IgD-negative memory B cell (primary cell): ENCODE measurements around the gene ABHD17C. TPM values are rescaled to one million over a fixed set of nuclear protein-coding genes. Genes with fewer than 3 reads are reported as not detected.

Experiments
- H3K27ac Mint-ChIP-seq, 3 donors: one replicate each; pipeline ENCODE4 v1.8.0; 2020 to 2022; ENCODE audit warnings: mild to moderate bottlenecking in 3 of 3, mixed read lengths in 3 of 3, moderate library complexity in 1 of 3
- H3K27me3 Mint-ChIP-seq: one replicate; pipeline ENCODE4 v1.8.0; 2021; ENCODE audit warnings: mixed read lengths
- H3K36me3 Mint-ChIP-seq: one replicate; pipeline ENCODE4 v1.8.0; 2020; ENCODE audit warnings: mild to moderate bottlenecking, mixed read lengths
- H3K4me1 Mint-ChIP-seq, 3 donors: one replicate each; pipeline ENCODE4 v1.8.0; 2020 to 2022; ENCODE audit warnings: mixed read lengths in 3 of 3, mild to moderate bottlenecking in 1 of 3
- H3K4me3 Mint-ChIP-seq, 4 donors: one replicate each; pipeline ENCODE4 v1.8.0; 2020 to 2022; ENCODE audit warnings: mild to moderate bottlenecking in 4 of 4, mixed read lengths in 4 of 4, moderate library complexity in 3 of 4
- H3K9me3 Mint-ChIP-seq, 3 donors: one replicate each; pipeline ENCODE4 v1.8.0; 2020 to 2021; ENCODE audit warnings: mixed read lengths in 3 of 3, mild to moderate bottlenecking in 1 of 3
- polyA plus RNA-seq: library from polyadenylated mRNA; unstranded; fragments of 300-500 nt; fragmentation: Illumina TruSeq; gene quantifications from one replicate; pipeline ENCODE4 v1.2.3, GENCODE V29; 2021

ABHD17C gene
- polyA plus RNA-seq, 1 donor from 2014 or later = 0.11 TPM

- peaks cover 7% of the 10 kb centered on the region for H3K27me3 Mint-ChIP-seq
- H3K36me3 Mint-ChIP-seq = no peaks in the 10 kb centered on the region
These were observed 94.7 kb downstream of the ABHD17C start for GRCh38 chr15:80789796-80790195.

GRCh38 chr15:80790236-80790635 lies 95.1 kb downstream of the ABHD17C start:
- no peaks in the 10 kb centered on the region for H3K4me1 Mint-ChIP-seq
- H3K36me3 Mint-ChIP-seq = no peaks in the 10 kb centered on the region
- H3K27me3 Mint-ChIP-seq = peaks cover 7% of the 10 kb centered on the region
- peaks cover 0 to 2% (median 0%) of the 10 kb centered on the region in 3 donors for H3K9me3 Mint-ChIP-seq
- no peak overlapping the region for H3K4me3 Mint-ChIP-seq
- H3K27ac Mint-ChIP-seq = no peak overlapping the region

More at GRCh38 chr15:80789796-80790195, 94.7 kb downstream of the ABHD17C start:
- Mint-ChIP-seq H3K27ac (no peak overlapping the region), H3K9me3 (peaks cover 0 to 2% (median 0%) of the 10 kb centered on the region in 3 donors), H3K4me3 (no peak overlapping the region), H3K4me1 (no peaks in the 10 kb centered on the region)

GRCh38 chr15:80791004-80791403 lies 95.9 kb downstream of the ABHD17C start:
- H3K36me3 Mint-ChIP-seq = no peaks in the 10 kb centered on the region
- H3K27ac Mint-ChIP-seq = no peak overlapping the region
- no peak overlapping the region for H3K4me3 Mint-ChIP-seq
- H3K27me3 Mint-ChIP-seq = peaks cover 7% of the 10 kb centered on the region
- peaks cover 0 to 2% (median 0%) of the 10 kb centered on the region in 3 donors for H3K9me3 Mint-ChIP-seq
- H3K4me1 Mint-ChIP-seq = no peaks in the 10 kb centered on the region

GRCh38 chr15:80796407-80796806 lies 101.3 kb downstream of the ABHD17C start:
- peaks cover 0 to 2% (median 2%) of the 10 kb centered on the region in 3 donors for H3K9me3 Mint-ChIP-seq
- no peaks in the 10 kb centered on the region for H3K36me3 Mint-ChIP-seq
- H3K27me3 Mint-ChIP-seq = peaks cover 13% of the 10 kb centered on the region
- H3K4me3 Mint-ChIP-seq = no peak overlapping the region
- no peaks in the 10 kb centered on the region for H3K4me1 Mint-ChIP-seq
- no peak overlapping the region for H3K27ac Mint-ChIP-seq

GRCh38 chr15:80798911-80799310 lies 103.8 kb downstream of the ABHD17C start:
- H3K9me3 Mint-ChIP-seq = peaks cover 0 to 2% (median 2%) of the 10 kb centered on the region in 3 donors
- H3K27ac Mint-ChIP-seq = no peak overlapping the region
- H3K4me3 Mint-ChIP-seq = no peak overlapping the region
- no peaks in the 10 kb centered on the region for H3K36me3 Mint-ChIP-seq
- H3K4me1 Mint-ChIP-seq = no peaks in the 10 kb centered on the region
- H3K27me3 Mint-ChIP-seq = peaks cover 14% of the 10 kb centered on the region

GRCh38 chr15:80800067-80800466 lies 105.0 kb downstream of the ABHD17C start:
- Mint-ChIP-seq H3K36me3 (no peaks in the 10 kb centered on the region), H3K27ac (no peak overlapping the region), H3K4me1 (no peaks in the 10 kb centered on the region), H3K4me3 (no peak overlapping the region), H3K27me3 (peaks cover 11% of the 10 kb centered on the region), H3K9me3 (peaks cover 0 to 2% (median 0%) of the 10 kb centered on the region in 3 donors)

- Mint-ChIP-seq H3K4me3 (no peak overlapping the region), H3K27ac (no peak overlapping the region), H3K27me3 (peaks cover 8% of the 10 kb centered on the region), H3K36me3 (no peaks in the 10 kb centered on the region), H3K4me1 (no peaks in the 10 kb centered on the region), H3K9me3 (peaks cover 0 to 2% (median 0%) of the 10 kb centered on the region in 3 donors)
These were observed 107.0 kb downstream of the ABHD17C start for GRCh38 chr15:80801891-80802680.

- Mint-ChIP-seq H3K27me3 (peaks cover 6% of the 10 kb centered on the region), H3K36me3 (no peaks in the 10 kb centered on the region), H3K27ac (no peak overlapping the region), H3K9me3 (peaks cover 0 to 2% (median 0%) of the 10 kb centered on the region in 3 donors), H3K4me3 (no peak overlapping the region), H3K4me1 (no peaks in the 10 kb centered on the region)
These were observed 108.7 kb downstream of the ABHD17C start for GRCh38 chr15:80803580-80804525.

GRCh38 chr15:80804970-80805495 lies 109.9 kb downstream of the ABHD17C start:
- no peak overlapping the region for H3K27ac Mint-ChIP-seq
- H3K36me3 Mint-ChIP-seq = no peaks in the 10 kb centered on the region
- H3K27me3 Mint-ChIP-seq = peaks cover 5% of the 10 kb centered on the region
- no peaks in the 10 kb centered on the region for H3K9me3 Mint-ChIP-seq
- H3K4me1 Mint-ChIP-seq = no peaks in the 10 kb centered on the region
- no peak overlapping the region for H3K4me3 Mint-ChIP-seq

Other genes with a start within 250 kb of the ABHD17C start
- not detected for gene CEMIP, start 84.1 kb downstream of the ABHD17C start, polyA plus RNA-seq